ENCODE results near the gene AURKB.
A peak's percentile ranks its signal among the peaks of the same experiment; 100 is the strongest.
"Not testable (repeated sequence)": the region's sequence is repeated elsewhere in the genome, so short reads cannot be mapped to it uniquely, and the experiment has no call there.

AURKB gene

DNA sequence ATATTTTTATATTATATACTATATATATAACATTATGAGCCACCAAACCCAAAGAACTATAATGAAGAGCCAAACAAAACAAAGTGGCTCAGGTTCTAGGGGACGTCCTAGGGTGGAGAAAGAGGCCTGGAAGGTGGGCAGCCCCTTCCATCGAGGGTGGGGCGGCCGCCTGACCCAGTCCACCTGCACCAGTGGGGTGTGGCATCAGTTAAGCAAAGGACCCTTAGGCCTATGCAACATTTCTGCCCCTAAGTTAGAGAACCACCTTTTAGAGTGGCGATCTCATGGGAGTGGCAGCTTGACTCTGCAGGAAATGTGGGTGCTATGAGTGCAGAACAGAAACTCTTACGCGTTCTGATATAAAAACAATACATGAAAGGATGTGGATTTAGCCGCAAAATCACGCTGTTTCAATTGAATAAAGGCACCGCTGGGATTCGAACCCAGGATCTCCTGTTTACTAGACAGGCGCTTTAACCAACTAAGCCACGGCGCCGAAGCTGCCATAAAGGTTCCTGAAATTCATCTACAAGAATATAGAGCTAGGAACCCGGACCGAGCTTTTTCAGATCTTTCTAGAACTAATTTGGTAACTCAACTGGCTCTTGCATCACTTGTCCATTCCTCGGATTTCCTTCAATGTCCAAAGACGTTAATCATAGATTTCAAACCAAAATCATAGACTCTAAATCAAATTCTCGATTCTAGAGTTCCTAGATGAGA, 15.6 kb upstream of the AURKB start:
- DNase-seq (ENCODE audit: insufficient read length, low spot score) (no peak), FAIRE-seq (no peak)

DNA sequence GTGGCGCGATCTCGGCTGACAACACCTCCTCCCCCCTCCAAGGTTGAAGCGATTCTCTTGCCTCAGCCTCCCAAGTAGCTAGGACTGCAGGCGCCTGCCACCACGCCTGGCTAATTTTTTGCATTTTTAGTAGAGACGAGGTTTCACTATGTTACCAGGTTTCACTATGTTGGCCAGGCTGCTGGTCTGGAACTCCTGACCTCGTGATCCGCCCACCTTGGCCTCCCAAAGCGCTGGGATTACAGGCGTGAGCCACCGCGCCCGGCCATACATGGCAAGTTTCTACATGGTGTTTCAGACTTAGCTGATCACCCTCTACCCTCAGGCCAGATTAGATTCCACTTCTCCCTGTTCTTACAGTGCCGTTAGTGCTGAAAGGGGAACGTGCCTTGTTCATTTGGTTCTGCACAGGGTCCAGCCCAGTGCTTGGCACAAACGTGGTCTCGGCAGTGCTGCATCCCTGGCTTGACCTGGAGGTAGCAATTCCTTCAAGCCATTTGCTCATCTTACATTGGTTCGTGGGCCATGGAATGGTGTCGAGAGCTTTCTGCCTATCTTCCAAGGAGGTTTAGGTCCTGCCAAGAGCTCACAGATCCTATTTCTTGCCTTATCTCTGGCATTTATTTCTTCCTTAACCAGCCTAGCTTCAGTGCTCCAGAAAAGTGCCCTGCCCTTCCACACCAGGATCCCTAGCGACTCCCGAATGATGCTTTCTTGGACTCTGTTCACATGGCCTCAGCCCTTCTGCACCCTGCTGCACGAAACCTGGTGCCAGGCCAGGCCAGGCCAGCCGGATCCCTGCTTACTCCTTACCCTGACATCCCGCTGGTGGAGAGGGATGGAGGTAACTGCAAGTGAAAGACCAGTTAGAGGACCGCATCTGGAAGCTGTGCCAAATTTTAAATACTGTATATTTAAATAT, 14.8 kb upstream of the AURKB start:
- FAIRE-seq (no peak), DNase-seq (ENCODE audit: insufficient read length, low spot score) (no peak)

DNA sequence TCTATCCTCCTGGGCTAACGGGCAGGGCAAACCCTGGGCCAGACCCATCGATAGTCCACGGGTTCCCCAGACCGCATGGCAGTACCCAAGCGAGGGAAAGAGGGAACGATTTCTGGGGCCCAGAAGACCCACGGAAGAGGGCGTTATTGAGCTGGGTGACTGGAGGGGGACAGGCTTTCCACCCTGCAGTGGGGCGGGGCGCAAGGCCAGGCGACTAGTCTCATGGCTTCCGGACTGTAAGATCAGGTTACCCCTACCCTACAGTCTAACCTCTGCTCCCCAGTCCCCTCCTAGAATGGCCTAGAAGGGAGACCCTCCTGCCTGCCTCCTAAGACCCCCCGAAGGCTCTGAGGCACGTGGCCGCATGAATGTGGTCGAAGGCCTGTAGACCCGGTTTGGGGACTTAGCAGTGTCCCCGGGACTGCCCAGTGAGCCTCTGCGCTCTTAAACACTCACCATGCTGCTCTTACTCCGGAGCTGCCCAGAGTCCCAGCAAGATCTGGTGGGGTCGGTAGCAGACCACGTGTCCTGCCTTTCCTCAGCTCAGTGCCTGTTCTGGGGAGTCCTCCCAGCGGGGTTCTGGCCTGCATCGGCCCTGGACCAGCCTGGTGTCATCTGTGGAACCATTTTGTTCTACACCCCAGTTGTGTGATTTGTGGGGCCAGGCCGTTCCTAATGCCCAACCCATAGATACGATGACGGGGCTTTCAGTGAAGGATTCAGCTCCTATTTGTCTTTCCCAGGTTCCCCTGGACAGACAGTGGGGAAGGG, 13.2 kb upstream of the AURKB start:
- FAIRE-seq, result peak; percentile 39
- DNase-seq (ENCODE audit: insufficient read length, low spot score), result no peak

DNA sequence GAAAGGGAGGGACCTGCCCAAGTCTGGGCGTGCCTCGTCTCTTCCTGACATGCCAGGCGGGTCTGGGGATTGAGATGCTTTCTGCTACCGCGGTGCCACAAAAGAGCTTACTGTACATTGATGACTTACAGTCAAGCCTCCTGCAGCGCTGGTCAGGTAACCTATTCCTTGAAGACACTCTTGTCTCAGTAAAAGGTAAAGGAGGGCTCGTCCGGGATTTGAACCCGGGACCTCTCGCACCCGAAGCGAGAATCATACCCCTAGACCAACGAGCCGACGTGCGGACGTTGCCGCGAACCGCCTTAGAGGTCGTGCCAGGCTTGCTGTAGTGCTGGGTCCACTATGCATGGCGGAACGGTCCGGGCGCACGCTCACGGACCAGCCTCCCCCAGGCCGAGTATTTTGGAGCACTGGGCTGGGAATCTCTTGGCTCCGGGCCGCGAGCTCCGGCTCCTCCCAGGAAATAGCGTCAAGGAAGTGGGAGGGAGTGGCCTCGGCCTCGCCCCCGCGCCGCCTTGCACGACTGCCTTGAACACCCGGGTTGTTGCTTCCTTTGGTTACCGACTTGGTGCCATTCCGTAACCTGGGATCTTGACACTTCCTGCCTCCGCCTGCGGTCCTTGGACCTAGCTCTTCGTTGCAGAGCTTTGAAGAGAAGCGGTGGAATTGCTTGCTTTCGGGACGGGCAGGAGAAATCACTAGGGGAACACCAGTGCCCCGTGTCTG, 12.4 kb upstream of the AURKB start:
- FAIRE-seq (peak; percentile 80), DNase-seq (ENCODE audit: insufficient read length, low spot score) (no peak)

DNA sequence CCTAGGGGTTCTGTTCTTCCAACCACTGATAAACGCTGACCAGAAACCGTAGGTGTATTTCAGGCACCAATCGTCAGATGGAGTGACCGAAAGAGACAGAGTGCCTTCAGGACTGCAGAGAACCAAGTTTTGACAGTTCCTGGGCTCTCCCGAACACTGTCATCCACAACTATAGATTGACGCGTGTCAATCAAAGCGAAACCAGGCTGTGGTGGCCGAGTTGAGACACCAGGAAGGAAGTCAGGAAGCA, 11.9 kb upstream of the AURKB start:
- DNase-seq (ENCODE audit: insufficient read length, low spot score) (no peak), FAIRE-seq (no peak)

DNA sequence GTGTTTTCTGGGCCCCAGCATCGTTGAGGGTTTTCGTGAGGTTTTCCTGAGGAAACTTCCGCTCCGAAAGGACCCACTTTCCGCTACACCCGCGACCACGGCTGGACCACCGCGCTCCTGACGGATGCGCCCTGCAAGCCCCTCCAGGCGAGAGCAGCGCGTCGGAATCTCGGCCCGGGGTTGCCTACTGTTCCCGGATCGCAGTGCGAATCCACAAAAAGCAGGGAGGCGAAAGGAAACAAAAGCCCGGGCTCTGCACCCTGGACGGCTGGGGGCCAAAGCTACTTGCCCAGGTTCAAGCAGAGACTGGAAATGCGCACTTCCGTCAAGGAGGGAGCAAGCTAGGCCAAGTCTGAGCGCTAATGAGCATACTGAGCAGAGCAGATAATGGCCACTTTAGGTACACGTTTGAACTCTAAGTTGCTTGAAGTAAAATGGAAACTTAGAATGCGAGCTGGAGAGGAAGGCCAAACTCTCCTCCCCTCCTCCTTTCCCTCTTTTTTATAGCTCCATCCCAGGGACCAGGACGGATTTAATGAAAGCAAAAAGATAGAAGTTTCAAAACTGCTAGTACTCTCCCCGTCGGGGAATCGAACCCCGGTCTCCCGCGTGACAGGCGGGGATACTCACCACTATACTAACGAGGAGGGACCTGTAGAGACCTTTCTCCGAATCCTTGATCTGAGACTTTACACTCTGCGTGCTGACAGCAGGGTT, 11.4 kb upstream of the AURKB start:
- DNase-seq (ENCODE audit: insufficient read length, low spot score), result peak; percentile 23
- peak; percentile 8 for FAIRE-seq

DNA sequence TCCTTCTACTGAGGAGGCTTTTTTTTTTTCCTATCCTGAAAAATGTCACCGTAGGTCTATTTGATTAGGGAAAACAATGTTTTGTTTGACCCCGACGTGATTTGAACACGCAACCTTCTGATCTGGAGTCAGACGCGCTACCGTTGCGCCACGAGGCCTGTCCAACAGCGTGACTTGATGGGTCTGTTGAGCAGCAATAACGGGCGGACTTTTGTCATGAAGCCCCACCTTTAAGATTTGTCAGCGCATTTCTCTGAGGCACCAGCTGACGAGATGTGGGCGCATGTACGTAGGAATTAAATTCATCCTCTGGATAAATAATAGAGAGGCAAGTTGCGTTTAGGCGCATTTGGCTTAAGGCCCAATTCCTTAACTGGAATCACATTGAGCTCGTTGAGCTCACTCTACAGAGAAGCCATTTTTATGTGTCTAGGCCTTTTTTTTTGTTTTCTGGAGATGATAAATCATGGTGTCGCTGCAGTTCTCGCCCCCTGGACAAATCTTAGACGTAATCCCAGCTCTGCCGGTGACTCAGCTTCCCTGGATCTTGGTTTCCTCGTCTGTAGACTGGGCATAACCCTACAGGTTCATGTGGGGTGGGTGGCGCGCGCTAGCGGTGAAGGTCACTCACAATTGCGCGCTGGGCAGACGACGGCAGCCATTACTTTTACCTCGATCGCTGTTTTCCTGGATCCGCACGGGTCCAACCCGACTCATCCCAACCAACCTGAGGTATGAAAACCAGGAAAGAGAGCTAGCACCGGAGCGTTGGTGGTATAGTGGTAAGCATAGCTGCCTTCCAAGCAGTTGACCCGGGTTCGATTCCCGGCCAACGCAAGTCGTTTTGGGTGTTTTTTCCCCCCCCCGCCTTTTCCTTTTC, 10.6 kb upstream of the AURKB start:
- peak; percentile 22 for DNase-seq (ENCODE audit: insufficient read length, low spot score)

DNA sequence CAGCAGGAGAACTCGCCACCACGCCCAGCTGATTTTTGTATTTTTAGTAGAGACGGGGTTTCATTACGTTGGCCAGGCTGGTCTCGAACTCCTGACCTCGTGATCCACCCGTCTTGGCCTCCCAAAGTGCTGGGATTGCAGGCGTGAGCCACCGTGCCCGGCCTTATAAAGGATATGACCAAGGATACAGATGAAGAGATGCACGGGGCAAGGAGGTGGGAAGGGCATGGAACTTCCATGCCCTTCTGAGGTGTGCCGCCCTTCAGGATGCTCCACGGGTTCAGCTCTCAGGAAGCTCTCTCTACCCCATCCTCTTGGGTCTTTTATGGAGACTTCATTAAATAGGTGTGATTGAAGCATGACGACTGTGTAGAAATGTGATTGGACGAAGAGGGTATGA, 3.6 kb upstream of the AURKB start:
- FAIRE-seq; DNase-seq (ENCODE audit: insufficient read length, low spot score): not testable (repeated sequence)

More for the DNA sequence above, 10.6 kb upstream of the AURKB start:
- peak; percentile 75 for FAIRE-seq

DNA sequence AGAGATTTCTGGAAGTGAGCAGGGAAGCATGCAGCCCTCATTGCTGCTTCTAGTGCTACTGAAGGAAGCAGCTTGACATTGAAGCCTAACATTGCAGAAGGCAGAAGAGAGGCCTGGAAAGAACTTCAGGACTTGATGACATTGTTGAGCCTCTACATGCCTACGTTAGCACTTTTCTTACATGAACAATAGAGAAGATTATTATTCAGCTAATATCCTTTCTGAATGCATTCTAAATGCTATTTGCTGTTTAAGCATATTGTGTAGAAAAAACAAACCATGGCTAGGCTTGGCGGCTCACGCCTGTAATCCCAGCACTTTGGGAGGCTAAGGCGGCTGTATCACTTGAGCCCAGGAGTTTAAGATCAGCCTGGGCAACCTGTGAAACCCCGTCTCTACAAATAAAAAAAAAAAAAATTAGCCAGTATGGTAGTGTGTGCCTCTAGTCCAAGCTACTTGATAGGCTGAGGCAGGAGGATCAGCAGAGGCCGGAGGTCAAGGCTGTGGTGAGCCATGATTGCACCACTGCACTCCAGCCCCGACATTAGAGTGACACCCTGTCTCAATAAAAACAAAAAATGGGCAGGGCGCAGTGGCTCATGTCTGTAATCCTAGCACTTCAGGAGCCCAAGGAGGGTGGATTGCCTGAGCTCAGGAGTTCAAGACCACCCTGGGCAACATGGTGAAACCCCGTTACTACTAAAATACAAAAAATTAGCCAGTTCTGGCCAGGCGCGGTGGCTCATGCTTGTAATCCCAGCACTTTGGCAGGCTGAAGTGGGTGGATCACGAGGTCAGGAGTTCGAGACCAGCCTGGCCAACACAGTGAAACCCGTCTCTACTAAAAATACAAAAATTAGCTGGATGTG, 2.2 kb upstream of the AURKB start:
- FAIRE-seq, result no peak
- no peak for DNase-seq (ENCODE audit: insufficient read length, low spot score)

DNA sequence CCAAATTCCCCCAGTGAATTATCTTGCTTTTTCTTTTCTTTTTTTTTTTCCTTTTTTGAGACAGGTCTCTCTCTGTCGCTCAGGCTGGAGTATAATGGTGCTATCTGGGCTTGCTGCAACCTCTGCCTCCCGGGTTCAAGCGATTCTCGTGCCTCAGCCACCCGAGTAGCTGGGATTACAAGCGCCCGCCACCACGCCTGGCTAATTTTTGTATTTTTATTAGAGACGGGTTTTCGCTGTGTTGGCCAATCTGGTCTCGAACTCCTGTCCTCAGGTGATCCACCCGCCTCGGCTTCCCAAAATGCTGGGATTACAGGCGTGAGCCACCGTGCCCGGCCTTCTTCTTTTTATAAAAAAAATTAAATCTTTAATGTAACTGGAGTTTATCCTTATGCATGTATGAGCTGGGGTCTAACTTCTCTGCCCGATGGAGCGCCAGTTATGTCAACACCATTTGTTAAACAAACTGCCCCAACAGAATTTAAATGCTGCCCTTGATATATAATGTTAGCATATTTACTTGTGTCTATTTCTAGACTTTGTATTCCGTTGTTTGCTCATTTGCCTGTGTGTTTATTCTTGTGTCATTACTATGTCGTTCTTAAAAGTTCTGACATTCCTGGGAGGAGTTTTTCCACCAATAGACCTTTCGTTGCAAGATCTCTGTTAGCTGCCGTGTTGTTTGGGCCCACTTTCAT, 535 bp upstream of the AURKB start:
- FAIRE-seq, result peak; percentile 53
- no peak for DNase-seq (ENCODE audit: insufficient read length, low spot score)

DNA sequence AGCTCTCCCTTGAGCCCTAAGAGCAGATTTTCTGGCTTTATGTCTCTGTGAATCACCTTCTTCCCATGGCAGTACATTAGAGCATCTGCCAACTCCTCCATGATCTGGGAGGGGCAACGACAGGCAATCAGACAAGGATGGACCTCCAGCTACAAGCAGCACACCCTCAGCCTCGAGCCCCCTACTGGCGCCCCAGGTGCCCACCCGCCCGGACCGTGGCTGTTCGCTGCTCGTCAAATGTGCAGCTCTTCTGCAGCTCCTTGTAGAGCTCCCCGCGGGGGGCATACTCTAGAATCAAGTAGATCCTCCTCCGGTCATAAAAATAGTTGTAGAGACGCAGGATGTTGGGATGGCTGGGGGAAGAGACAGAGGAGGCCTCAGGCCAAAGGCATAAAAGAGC, 3.8 kb downstream of the AURKB start:
- no peak for FAIRE-seq
- no peak for DNase-seq (ENCODE audit: insufficient read length, low spot score)

DNA sequence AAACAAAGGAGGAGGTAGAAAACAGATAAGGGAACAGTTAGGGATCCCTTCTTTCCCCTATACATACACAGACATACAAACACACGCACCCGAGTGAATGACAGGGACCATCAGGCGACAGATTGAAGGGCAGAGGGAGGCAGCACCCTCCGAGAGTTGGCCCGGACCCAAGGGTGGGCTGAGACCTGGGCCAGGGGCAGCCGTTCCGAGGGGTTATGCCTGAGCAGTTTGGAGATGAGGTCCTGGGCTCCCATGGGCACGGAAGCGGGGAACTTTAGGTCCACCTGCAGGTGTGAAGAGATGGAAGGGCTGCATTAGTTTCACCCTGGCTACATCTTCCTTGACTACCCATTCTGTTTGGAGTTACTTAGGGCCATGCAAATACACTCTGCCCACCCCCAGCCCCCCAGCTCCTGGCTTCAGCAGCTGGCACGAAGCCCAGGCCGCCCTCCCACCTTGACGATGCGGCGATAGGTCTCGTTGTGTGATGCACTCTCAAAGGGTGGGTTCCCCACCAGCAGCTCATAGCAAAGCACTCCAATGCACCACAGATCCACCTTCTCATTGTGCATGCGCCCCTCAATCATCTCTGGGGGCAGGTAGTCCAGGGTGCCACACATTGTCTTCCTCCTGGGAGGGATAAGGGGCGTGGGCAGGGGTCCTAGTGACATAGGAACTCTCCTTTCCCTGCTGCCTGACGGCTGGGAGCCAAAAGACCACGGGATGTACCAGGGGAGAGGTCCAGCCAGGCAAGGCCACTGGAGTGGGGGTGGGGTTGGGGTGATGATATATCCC, 5.4 kb downstream of the AURKB start:
- no peak for DNase-seq (ENCODE audit: insufficient read length, low spot score)
- no peak for FAIRE-seq

DNA sequence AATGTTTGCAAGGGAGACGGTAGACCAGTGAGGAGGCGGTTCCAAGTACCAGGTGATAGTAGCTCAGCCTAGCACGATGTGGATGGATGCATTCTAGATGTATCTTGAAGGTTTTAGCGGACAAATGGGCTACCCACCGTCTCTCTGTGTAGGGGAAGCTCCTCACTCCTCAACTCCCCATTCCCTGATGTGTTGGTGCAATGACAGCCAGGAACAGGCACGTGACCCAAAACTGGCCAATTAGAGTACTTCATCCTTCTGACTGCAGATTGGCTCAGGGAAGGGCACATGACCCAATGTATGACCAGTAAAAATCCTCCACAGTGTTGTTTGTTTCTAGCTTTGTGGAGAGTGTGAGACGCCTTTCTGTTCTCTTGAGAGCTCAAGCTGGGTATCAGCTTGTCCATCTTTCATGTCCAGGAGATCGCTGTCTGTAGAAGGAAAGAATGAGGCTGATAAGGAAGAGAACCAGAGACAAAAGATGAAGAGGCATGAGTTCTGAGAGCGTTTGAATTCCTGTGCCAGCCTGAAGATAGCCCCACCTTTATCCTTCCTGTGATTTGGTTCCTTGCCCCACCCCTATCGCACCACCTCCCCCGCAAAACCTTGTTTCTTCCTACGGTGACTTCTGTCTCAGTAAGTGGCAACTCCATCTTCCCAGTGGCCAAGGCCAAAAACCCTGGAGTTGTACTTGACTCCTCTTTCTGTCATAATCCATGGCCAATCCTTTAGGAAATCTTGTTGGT, 18.1 kb downstream of the AURKB start:
- DNase-seq (ENCODE audit: insufficient read length, low spot score) (no peak), FAIRE-seq (peak; percentile 96)

DNA sequence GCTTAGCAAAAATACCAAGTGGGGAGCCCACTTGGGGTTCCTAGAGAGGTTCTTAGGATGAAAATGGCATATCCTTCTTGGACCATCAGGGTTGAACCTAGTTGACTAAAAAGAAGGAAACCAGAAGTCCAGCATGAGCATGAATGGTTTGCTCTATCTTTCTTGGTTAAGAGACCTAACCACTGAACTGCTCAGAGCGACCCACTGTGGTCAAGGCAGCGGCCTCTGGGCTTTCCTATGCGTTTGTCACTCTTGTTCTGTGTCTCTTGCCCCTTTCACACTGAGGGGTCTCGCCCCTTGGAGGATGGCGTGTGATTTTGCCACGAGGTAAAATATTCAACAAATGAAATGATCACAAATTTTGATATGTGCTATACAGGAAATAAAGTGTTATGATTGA, 19.9 kb downstream of the AURKB start:
- DNase-seq (ENCODE audit: insufficient read length, low spot score) (no peak), FAIRE-seq (peak; percentile 80)

DNA sequence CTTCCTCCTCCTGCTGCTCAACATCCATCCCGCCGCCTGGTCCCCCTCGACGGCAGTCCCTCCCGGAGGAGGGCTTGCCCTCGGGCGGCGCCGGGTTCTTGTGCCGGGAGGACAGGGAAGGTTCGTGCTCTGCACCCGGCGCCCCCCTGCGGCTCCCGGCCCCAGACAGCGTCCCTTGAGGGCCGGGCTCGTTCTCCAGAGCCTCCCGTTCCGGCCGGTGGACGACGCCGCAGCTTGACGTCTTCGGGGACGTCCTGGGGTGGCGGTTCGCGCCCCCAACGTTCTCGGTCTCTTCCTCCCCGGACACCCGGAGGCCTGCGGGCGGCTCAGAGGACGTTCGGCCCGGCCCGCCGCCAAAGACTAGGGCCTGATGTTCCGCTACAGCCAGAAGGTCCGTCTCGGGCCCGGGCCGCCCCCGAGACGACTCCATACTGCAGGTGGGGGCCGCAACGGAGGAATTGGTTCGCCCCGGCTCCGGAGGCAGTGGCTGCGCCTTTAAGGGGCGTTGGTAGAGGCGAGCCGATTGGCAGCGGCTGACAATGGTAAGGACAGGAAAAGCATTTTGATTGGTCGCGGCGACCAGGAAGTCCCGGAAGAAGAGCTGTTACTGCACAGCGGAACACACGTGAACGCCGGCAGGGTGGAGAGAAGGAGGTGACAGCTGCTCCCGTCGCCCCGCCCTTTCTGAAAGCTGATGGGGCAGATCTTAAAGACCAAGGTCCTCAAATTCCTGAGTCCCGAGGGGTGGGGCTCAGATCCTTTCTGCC, 20.5 kb downstream of the AURKB start, which contains the start of gene BORCS6:
TSS of gene BORCS6 (minus strand) at position 470 of the 767 bp plus-strand sequence. CDS start at position 430, 40 bp downstream.
- DNase-seq (ENCODE audit: insufficient read length, low spot score), result no peak

More for the DNA sequence above, 20.5 kb downstream of the AURKB start, which contains the start of gene BORCS6:
- FAIRE-seq, result peak; percentile 93

All from GM19239 (cell line).